OCI-LY7 (cell line): ENCODE measurements around the gene PCED1B. TPM values are rescaled to one million over a fixed set of nuclear protein-coding genes. Genes with fewer than 3 reads are reported as not detected.

Experiments
- BruUV-seq: library from RNA; stranded (reverse); fragments of 400-500 nt; replicated peaks from 2 replicates; lab custom pipeline; 2021; lab: Mats Ljungman, UMichigan
- CTCF ChIA-PET: fragments of 300-600 bp; sonication (Branson Sonifier 250); formaldehyde crosslinking; loops from one replicate; lab custom pipeline; 2022; ENCODE audit warnings: antibody characterized with exemption; ENCODE audit not compliant: unreplicated experiment; lab: Charles Lee
- POLR2A ChIA-PET: fragments of 300-600 bp; sonication (Branson Sonifier 250); formaldehyde crosslinking; loops from one replicate; lab custom pipeline; 2022; ENCODE audit warnings: antibody characterized with exemption; lab: Charles Lee
- DNase-seq: peaks from one replicate; pipeline ENCODE4 v3.0.0-alpha.2; 2015; ENCODE audit warnings: low spot score
- H2AFZ ChIP-seq: fragments of 200-600 bp; sonication (generic), shearing (Covaris generic); 2 replicates; pipeline ENCODE4 v1.6.1; 2014; ENCODE audit warnings: mild to moderate bottlenecking, antibody characterized with exemption, low read length, moderate library complexity
- H3K27ac ChIP-seq: fragments of 200-600 bp; sonication (generic); 2 replicates; pipeline ENCODE4 v1.5.1; 2014; ENCODE audit warnings: mixed run types, low read depth, mild to moderate bottlenecking, moderate library complexity, low read length, inconsistent platforms; ENCODE audit not compliant: poor library complexity, severe bottlenecking
- H3K36me3 ChIP-seq: fragments of 200-600 bp; sonication (generic); 2 replicates; pipeline ENCODE4 v1.6.1; 2014; ENCODE audit warnings: mild to moderate bottlenecking, antibody characterized with exemption, low read length, moderate library complexity, mixed read lengths; ENCODE audit not compliant: insufficient read depth
- H3K4me1 ChIP-seq: fragments of 200-600 bp; sonication (generic); 2 replicates; pipeline ENCODE4 v1.5.1; 2014; ENCODE audit warnings: mild to moderate bottlenecking, low read length; ENCODE audit not compliant: insufficient read depth, poor library complexity, severe bottlenecking
- H3K4me2 ChIP-seq: fragments of 200-600 bp; sonication (generic); 2 replicates; pipeline ENCODE4 v1.6.1; 2014; ENCODE audit warnings: mild to moderate bottlenecking, low read length
- H3K4me3 ChIP-seq: fragments of 200-600 bp; sonication (generic); 2 replicates; pipeline ENCODE4 v1.5.1; 2014; ENCODE audit warnings: mild to moderate bottlenecking, low read depth, low read length; ENCODE audit not compliant: poor library complexity, severe bottlenecking
- H3K79me2 ChIP-seq: fragments of 200-600 bp; sonication (generic); 2 replicates; pipeline ENCODE4 v1.6.1; 2016; ENCODE audit warnings: low read depth, mild to moderate bottlenecking, low read length, moderate library complexity, mixed read lengths; ENCODE audit not compliant: insufficient read depth
- H3K9me2 ChIP-seq: fragments of 200-600 bp; sonication (generic); 2 replicates; pipeline ENCODE4 v1.6.1; 2016; ENCODE audit warnings: mild to moderate bottlenecking, low read length, mixed read lengths; ENCODE audit not compliant: insufficient read depth
- H3K9me3 ChIP-seq: fragments of 200-600 bp; sonication (generic); 2 replicates; pipeline ENCODE4 v1.6.1; 2014; ENCODE audit warnings: mild to moderate bottlenecking, mixed run types, low read length, mixed read lengths
- H4K20me1 ChIP-seq: fragments of 200-600 bp; sonication (generic); 2 replicates; pipeline ENCODE4 v1.6.1; 2014; ENCODE audit warnings: mild to moderate bottlenecking, antibody characterized with exemption, low read length, moderate library complexity, mixed read lengths; ENCODE audit not compliant: insufficient read depth
- EZH2phosphoT487 ChIP-seq: fragments of 200-600 bp; sonication (generic); IDR thresholded peaks from 2 replicates; pipeline ENCODE4 v1.6.1; 2018; ENCODE audit warnings: low read depth, borderline replicate concordance, mild to moderate bottlenecking, mixed run types, antibody characterized with exemption, low read length, moderate library complexity, mixed read lengths
- intact Hi-C: fragments of 100-400 bp; cut with micrococcal nuclease; formaldehyde crosslinking; loops from one replicate; pipeline ENCODE4 v1.10.0; 2022; ENCODE audit not compliant: unreplicated experiment
- total RNA-seq, 2 experiments: library from RNA; depleted of rRNA in 1 of 2; stranded (reverse); fragments of >200 nt in 1 of 2; shearing (Covaris generic) in 1 of 2; gene quantifications; 2 replicates each; pipeline ENCODE4 v1.2.3, GENCODE V29; 2014 to 2022
- TF ChIP-seq, protein P1 (sequence below): fragments of 200-600 bp; sonication (generic); conservative IDR thresholded peaks from 2 replicates; pipeline ENCODE4 v1.5.1; 2014; ENCODE audit warnings: mild to moderate bottlenecking, antibody characterized with exemption, low read length, moderate library complexity, mixed read lengths

The PCED1B gene
- total RNA-seq, 2 experiments from 2014 or later = 8.4 to 24.3 TPM

DNA sequence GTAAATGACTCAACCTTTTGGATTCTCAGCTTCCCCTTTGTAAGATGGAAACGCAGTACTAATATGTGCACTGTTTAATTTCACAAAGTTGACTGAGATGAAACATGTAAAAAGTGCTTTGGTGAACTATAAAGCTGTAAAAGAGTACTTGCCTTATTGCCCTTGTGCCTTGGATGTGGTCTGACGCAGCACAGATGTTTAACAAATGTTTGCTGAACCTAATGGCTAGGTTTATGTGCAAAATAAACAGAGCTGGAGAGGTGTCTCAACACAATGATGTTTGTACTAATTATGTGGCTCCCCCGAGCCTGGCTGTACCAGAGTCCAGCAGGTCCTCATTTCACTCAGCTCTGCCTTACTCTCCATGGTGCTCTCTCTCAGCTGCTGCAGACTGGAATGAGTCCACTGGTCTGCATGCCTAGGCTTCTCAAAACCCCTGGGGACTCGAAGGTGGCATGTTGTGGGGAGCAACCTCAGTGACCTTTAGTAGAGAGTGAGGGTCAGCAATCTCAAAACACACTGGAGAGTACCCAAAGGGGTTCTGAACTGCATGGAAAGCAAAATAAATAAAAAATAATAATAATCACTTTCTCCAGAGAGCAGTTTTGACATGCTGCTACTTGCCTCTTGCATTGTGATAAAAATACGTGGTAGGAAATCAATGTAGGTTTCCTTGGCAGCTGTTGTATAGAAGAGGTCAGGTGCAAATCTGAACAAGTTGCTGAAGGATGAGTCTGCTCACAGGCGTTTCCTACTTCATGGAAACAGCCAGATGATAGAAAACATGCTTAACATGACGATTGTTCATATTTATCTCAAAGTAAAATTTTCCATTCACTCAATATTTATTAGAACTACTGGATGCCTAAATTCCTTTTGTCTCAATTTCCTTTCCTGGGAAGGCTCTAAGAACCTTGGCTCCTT, 8.9 kb downstream of the PCED1B start:
- DNase-seq = no peak
- no peak for TF ChIP-seq EZH2phosphoT487
- TF ChIP-seq, protein P1, sequence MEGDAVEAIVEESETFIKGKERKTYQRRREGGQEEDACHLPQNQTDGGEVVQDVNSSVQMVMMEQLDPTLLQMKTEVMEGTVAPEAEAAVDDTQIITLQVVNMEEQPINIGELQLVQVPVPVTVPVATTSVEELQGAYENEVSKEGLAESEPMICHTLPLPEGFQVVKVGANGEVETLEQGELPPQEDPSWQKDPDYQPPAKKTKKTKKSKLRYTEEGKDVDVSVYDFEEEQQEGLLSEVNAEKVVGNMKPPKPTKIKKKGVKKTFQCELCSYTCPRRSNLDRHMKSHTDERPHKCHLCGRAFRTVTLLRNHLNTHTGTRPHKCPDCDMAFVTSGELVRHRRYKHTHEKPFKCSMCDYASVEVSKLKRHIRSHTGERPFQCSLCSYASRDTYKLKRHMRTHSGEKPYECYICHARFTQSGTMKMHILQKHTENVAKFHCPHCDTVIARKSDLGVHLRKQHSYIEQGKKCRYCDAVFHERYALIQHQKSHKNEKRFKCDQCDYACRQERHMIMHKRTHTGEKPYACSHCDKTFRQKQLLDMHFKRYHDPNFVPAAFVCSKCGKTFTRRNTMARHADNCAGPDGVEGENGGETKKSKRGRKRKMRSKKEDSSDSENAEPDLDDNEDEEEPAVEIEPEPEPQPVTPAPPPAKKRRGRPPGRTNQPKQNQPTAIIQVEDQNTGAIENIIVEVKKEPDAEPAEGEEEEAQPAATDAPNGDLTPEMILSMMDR = no peak
- Histone ChIP-seq H3K79me2 (no peaks in the 10 kb centered on the region), H3K4me2 (no peak overlapping the region), H2AFZ (no peak overlapping the region), H3K9me2 (no peaks in the 10 kb centered on the region), H3K9me3 (no peaks in the 10 kb centered on the region), H3K4me3 (no peak overlapping the region), H3K36me3 (no peaks in the 10 kb centered on the region), H3K27ac (no peak overlapping the region), H3K4me1 (no peaks in the 10 kb centered on the region), H4K20me1 (no peaks in the 10 kb centered on the region)
- BruUV-seq = no TSS peak
- intact Hi-C loops = no loop called here
- ChIA-PET POLR2A (no interaction called here), CTCF (no interaction called here)

DNA sequence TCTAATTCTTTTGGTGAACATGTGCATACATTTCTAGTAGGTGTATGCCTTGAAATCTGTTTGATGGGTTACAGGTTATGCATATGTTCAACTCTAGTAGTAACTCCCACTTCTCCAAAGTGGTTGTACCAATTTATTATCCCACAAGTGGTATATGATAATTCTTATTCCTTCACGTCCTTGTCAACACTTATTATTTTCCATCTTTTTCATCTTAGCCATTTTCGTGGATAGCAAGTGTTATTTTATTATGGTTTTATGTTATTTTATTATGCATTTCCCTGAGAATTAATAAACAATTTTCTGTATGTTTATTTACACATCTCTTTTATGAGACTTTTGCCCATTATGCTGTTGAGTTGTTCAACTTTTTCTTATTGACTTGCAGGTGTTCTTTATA, 11.6 kb downstream of the PCED1B start:
- ChIA-PET POLR2A (no interaction called here), CTCF (no interaction called here)
- Histone ChIP-seq H3K27ac (no peak overlapping the region), H3K4me1 (no peaks in the 10 kb centered on the region), H3K9me3 (no peaks in the 10 kb centered on the region), H3K36me3 (no peaks in the 10 kb centered on the region), H2AFZ (no peak overlapping the region), H3K79me2 (no peaks in the 10 kb centered on the region), H4K20me1 (no peaks in the 10 kb centered on the region), H3K9me2 (no peaks in the 10 kb centered on the region), H3K4me3 (no peak overlapping the region), H3K4me2 (no peak overlapping the region)
- TF ChIP-seq EZH2phosphoT487 = no peak
- TF ChIP-seq, protein P1 = no peak
- DNase-seq = no peak
- intact Hi-C loops = no loop called here
- BruUV-seq = no TSS peak

DNA sequence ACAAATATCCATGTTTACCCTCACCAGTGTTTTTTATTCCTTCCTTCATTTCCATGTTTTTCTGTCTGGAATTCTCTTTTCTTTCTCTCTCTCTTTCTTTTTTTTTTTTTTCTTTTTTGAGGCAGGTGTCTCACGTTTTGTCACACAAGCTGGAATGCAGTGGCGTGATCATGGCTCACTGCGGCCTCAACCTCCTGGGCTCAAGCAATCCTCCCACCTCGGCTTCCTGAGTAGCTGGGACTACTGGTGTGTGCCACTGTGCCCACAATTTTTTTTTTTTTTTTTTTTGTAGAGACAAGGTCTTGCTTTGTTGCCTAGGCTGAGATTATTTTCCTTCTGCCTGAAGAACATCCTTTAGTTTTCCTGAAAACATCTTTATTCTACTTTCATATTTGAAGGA, 15.4 kb downstream of the PCED1B start:
- H3K9me3 ChIP-seq = no peaks in the 10 kb centered on the region
- H3K36me3 ChIP-seq = no peaks in the 10 kb centered on the region
- no peaks in the 10 kb centered on the region for H3K4me1 ChIP-seq
- TF ChIP-seq, protein P1 = no peak
- TF ChIP-seq EZH2phosphoT487 = no peak
- H3K9me2 ChIP-seq = no peaks in the 10 kb centered on the region
- no peak overlapping the region for H3K4me3 ChIP-seq
- no TSS peak for BruUV-seq
- ChIA-PET POLR2A (interaction anchor here (0.7 to 0.9 kb wide), 3 partner anchors 26 to 1189 kb away, joined by 3 to 6 read pairs (median 6); no protein-coding TSS in a partner anchor), CTCF (no interaction called here)
- H3K79me2 ChIP-seq = no peaks in the 10 kb centered on the region
- H4K20me1 ChIP-seq = no peaks in the 10 kb centered on the region
- H2AFZ ChIP-seq = no peak overlapping the region
- intact Hi-C loops = no loop called here
- no peak for DNase-seq
- no peak overlapping the region for H3K27ac ChIP-seq
- no peak overlapping the region for H3K4me2 ChIP-seq
